Common myeloid progenitor, CD34-positive (primary cell): ENCODE results near the gene TMEM176A.
"Not testable (repeated sequence)": the region's sequence is repeated elsewhere in the genome, so short reads cannot be mapped to it uniquely, and the experiment has no call there.

Experiments used
- CTCF ChIA-PET: fragments of 350-600 bp; sonication (Branson Sonifier 250); formaldehyde crosslinking; loops from one replicate; lab custom pipeline; 2021; ENCODE audit warnings: antibody characterized with exemption; lab: Charles Lee
- POLR2A ChIA-PET: fragments of 350-600 bp; sonication (Branson Sonifier 250); formaldehyde crosslinking; loops from one replicate; lab custom pipeline; 2021; ENCODE audit warnings: antibody characterized with exemption; lab: Charles Lee
- DNase-seq, 3 donors: peaks; one replicate each; pipeline versions ENCODE4 v3.0.0 to v3.0.0-alpha.2; 2013
- H3K27ac ChIP-seq, 2 experiments: 1 replicate in 1 of 2; 2 replicates in 1 of 2; pipeline ENCODE4 v1.7.0; 2013; ENCODE audit warnings: inconsistent platforms in 2 of 2, low read length in 2 of 2, mild to moderate bottlenecking in 2 of 2, low read depth in 1 of 2, moderate library complexity in 1 of 2; ENCODE audit not compliant: severe bottlenecking in 2 of 2, insufficient read depth in 1 of 2, poor library complexity in 1 of 2
- H3K27me3 ChIP-seq, 5 experiments: replicated peaks in 2 of 5; 1 replicate in 3 of 5; 2 replicates in 2 of 5; pipeline versions ENCODE4 v1.6.1 to v1.7.0; 2013; ENCODE audit warnings: low read length in 4 of 5, mild to moderate bottlenecking in 2 of 5, moderate library complexity in 2 of 5, inconsistent platforms in 1 of 5; ENCODE audit not compliant: insufficient read depth in 5 of 5, control insufficient read depth in 4 of 5
- H3K36me3 ChIP-seq, 4 experiments: 1 replicate in 2 of 4; 2 replicates in 2 of 4; pipeline versions ENCODE4 v1.6.1 to v1.7.0; 2013; ENCODE audit warnings: low read length in 3 of 4, control low read depth in 1 of 4, mild to moderate bottlenecking in 1 of 4; ENCODE audit not compliant: control insufficient read depth in 4 of 4, insufficient read depth in 4 of 4
- H3K4me1 ChIP-seq, 4 experiments: 1 replicate in 3 of 4; 2 replicates in 1 of 4; pipeline versions ENCODE4 v1.6.1 to v1.7.1; 2013; ENCODE audit warnings: low read length in 3 of 4, mild to moderate bottlenecking in 3 of 4, control low read depth in 1 of 4, inconsistent platforms in 1 of 4, moderate library complexity in 1 of 4; ENCODE audit not compliant: control insufficient read depth in 4 of 4, insufficient read depth in 4 of 4; ENCODE audit errors: control extremely low read depth in 1 of 4
- H3K4me3 ChIP-seq, 7 experiments: 1 replicate in 4 of 7; 2 replicates in 3 of 7; pipeline versions ENCODE4 v1.5.1 to v1.7.0; 2013; ENCODE audit warnings: mild to moderate bottlenecking in 7 of 7, low read length in 6 of 7, moderate library complexity in 6 of 7, inconsistent platforms in 2 of 7, low read depth in 2 of 7, control low read depth in 1 of 7; ENCODE audit not compliant: insufficient read depth in 4 of 7, control insufficient read depth in 1 of 7; ENCODE audit errors: extremely low read depth in 1 of 7
- H3K9me3 ChIP-seq, 5 experiments: 1 replicate in 4 of 5; 2 replicates in 1 of 5; pipeline versions ENCODE4 v1.6.1 to v1.7.1; 2013; ENCODE audit warnings: low read length in 4 of 5, mild to moderate bottlenecking in 2 of 5, inconsistent platforms in 1 of 5, low read depth in 1 of 5, moderate library complexity in 1 of 5; ENCODE audit not compliant: control insufficient read depth in 4 of 5, insufficient read depth in 2 of 5; ENCODE audit errors: control extremely low read depth in 1 of 5
- WGBS: methylation state at CpG from one replicate; pipeline ENCODE4 v1.1.5; 2013; ENCODE audit not compliant: insufficient coverage; 5-methylcytosine and 5-hydroxymethylcytosine counted together

The TMEM176A gene

GRCh38 chr7:150803161-150803860 lies 2.7 kb downstream of the TMEM176A start:
- ChIA-PET POLR2A (no interaction called here), CTCF (no interaction called here)
- H3K4me1 ChIP-seq: peaks cover 0 to 21% (median 16%) of the 10 kb centered on the region in 4 experiments
- DNase-seq: no peak
- H3K27me3 ChIP-seq: peaks cover 5 to 58% (median 24%) of the 10 kb centered on the region in 5 experiments
- no peak overlapping the region for H3K27ac ChIP-seq
- H3K9me3 ChIP-seq: peaks cover 0 to 14% (median 8%) of the 10 kb centered on the region in 5 experiments
- no peaks in the 10 kb centered on the region for H3K36me3 ChIP-seq
- 85% methylated on average over 9 of the region's 10 CpGs for WGBS
- H3K4me3 ChIP-seq: no peak overlapping the region

GRCh38 chr7:150804802-150805201 lies 4.2 kb downstream of the TMEM176A start:
- Histone ChIP-seq H3K9me3 (peaks cover 0 to 14% (median 8%) of the 10 kb centered on the region in 5 experiments), H3K27ac (no peak overlapping the region), H3K4me1 (peaks cover 0 to 19% (median 15%) of the 10 kb centered on the region in 4 experiments), H3K36me3 (no peaks in the 10 kb centered on the region), H3K4me3 (no peak overlapping the region), H3K27me3 (peaks cover 0 to 43% (median 18%) of the 10 kb centered on the region in 5 experiments)
- CTCF ChIA-PET: no interaction called here
- POLR2A ChIA-PET: no interaction called here
- WGBS: 100% methylated on average over 1 of the region's 5 CpGs
- DNase-seq: no peak

DNA sequence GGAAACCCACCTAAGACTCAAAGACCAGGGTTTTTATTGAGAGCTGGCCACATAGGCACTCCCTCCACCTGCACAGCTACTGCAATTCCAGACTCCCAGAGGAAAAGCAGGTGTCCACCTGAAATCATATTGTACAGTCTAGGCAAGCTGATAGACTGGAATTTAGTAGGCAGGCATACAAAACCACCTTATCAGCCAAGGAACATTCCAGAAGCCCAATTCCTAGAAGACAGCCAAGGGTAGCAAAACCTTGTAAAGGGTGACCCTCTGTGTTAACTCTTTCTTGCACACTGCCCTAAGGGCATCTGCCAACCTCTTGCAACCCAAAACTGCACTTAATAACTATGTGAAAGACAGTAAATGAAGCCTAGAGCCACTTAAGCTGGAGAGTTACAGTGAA lies 5.3 kb downstream of the TMEM176A start:
- Histone ChIP-seq H3K36me3 (no peaks in the 10 kb centered on the region), H3K4me1 (peaks cover 0 to 9% (median 6%) of the 10 kb centered on the region in 4 experiments), H3K27me3 (peaks cover 0 to 33% (median 16%) of the 10 kb centered on the region in 5 experiments), H3K9me3 (peaks cover 0 to 14% (median 8%) of the 10 kb centered on the region in 5 experiments), H3K27ac (no peak overlapping the region), H3K4me3 (no peak overlapping the region)
- ChIA-PET POLR2A (no interaction called here), CTCF (no interaction called here)
- no peak for DNase-seq

- ChIA-PET POLR2A (no interaction called here), CTCF (no interaction called here)
- H3K4me1 ChIP-seq: peaks cover 0 to 3% (median under 1%) of the 10 kb centered on the region in 4 experiments
- no peak overlapping the region for H3K4me3 ChIP-seq
- WGBS: no CpG with 5 or more reads among the region's 3 CpGs
- peaks cover 0 to 27% (median 13%) of the 10 kb centered on the region in 5 experiments for H3K27me3 ChIP-seq
- peaks cover 0 to 14% (median 8%) of the 10 kb centered on the region in 5 experiments for H3K9me3 ChIP-seq
- no peak for DNase-seq
- H3K27ac ChIP-seq: no peak overlapping the region
- H3K36me3 ChIP-seq: no peaks in the 10 kb centered on the region
Observed at GRCh38 chr7:150806454-150806853, 5.9 kb downstream of the TMEM176A start.

GRCh38 chr7:150806863-150807262 lies 6.3 kb downstream of the TMEM176A start:
- WGBS: no CpG with 5 or more reads among the region's 2 CpGs

GRCh38 chr7:150807616-150808438 lies 7.3 kb downstream of the TMEM176A start:
- H3K27ac ChIP-seq, H3K4me1 ChIP-seq, DNase-seq, POLR2A ChIA-PET, H3K4me3 ChIP-seq, H3K36me3 ChIP-seq: not testable (repeated sequence)
- Histone ChIP-seq H3K27me3 (peaks cover 0 to 14% (median 3%) of the 10 kb centered on the region in 5 experiments), H3K9me3 (peaks cover 0 to 14% (median 6%) of the 10 kb centered on the region in 5 experiments)
- CTCF ChIA-PET: interaction anchor here (1.1 to 1.2 kb wide), 2 partner anchors 13 to 21 kb away, joined by 3 to 4 read pairs; no protein-coding TSS in a partner anchor
- WGBS: 88% methylated on average over 11 of the region's 13 CpGs

More at GRCh38 chr7:150806863-150807262, 6.3 kb downstream of the TMEM176A start:
- peaks cover 0 to 14% (median 8%) of the 10 kb centered on the region in 5 experiments for H3K9me3 ChIP-seq
- CTCF ChIA-PET: no interaction called here
- no peaks in the 10 kb centered on the region for H3K36me3 ChIP-seq
- H3K4me3 ChIP-seq: no peak overlapping the region
- H3K4me1 ChIP-seq: no peaks in the 10 kb centered on the region
- peaks cover 0 to 23% (median 10%) of the 10 kb centered on the region in 5 experiments for H3K27me3 ChIP-seq
- POLR2A ChIA-PET: no interaction called here
- no peak for DNase-seq
- H3K27ac ChIP-seq: no peak overlapping the region
